Hepatocyte (in vitro differentiated cells): ENCODE data around the gene ENG. TPM values are rescaled to one million over a fixed set of nuclear protein-coding genes. Genes with fewer than 3 reads are reported as not detected.
A peak's percentile ranks its signal among the peaks of the same experiment; 100 is the strongest.

Experiments
- DNase-seq: peaks from one replicate; pipeline ENCODE4 v3.0.0-alpha.2; 2016; ENCODE audit warnings: low spot score
- H2AFZ ChIP-seq: fragments of 200-600 bp; sonication (generic); 2 replicates; pipeline ENCODE4 v1.6.0; 2016; ENCODE audit warnings: antibody characterized with exemption, mild to moderate bottlenecking
- H3K27ac ChIP-seq: fragments of 200-600 bp; sonication (generic); 2 replicates; pipeline ENCODE4 v1.5.1; 2016; ENCODE audit warnings: mild to moderate bottlenecking
- H3K27me3 ChIP-seq: fragments of 200-600 bp; sonication (generic); 2 replicates; pipeline ENCODE4 v1.6.1; 2016
- H3K36me3 ChIP-seq: fragments of 200-600 bp; sonication (generic); replicated peaks from 2 replicates; pipeline ENCODE4 v1.5.1; 2016; ENCODE audit warnings: low read depth; ENCODE audit not compliant: insufficient read depth
- H3K4me1 ChIP-seq: fragments of 200-600 bp; sonication (generic); 2 replicates; pipeline ENCODE4 v1.5.1; 2016; ENCODE audit warnings: mild to moderate bottlenecking, moderate library complexity; ENCODE audit not compliant: insufficient read depth
- H3K4me2 ChIP-seq: fragments of 200-600 bp; sonication (generic); 2 replicates; pipeline ENCODE4 v1.6.0; 2016
- H3K4me3 ChIP-seq: fragments of 200-600 bp; sonication (generic); 2 replicates; pipeline ENCODE4 v1.5.1; 2016; ENCODE audit warnings: mild to moderate bottlenecking
- H3K79me2 ChIP-seq: fragments of 200-600 bp; sonication (generic); 2 replicates; pipeline ENCODE4 v1.6.0; 2017; ENCODE audit warnings: mild to moderate bottlenecking
- H3K9me2 ChIP-seq: fragments of 200-600 bp; sonication (generic); replicated peaks from 2 replicates; pipeline ENCODE4 v1.6.0; 2017; ENCODE audit warnings: mild to moderate bottlenecking; ENCODE audit not compliant: insufficient read depth
- H3K9me3 ChIP-seq: fragments of 200-600 bp; sonication (generic); 2 replicates; pipeline ENCODE4 v1.5.1; 2016; ENCODE audit warnings: low read depth, mild to moderate bottlenecking
- H4K20me1 ChIP-seq: fragments of 200-600 bp; sonication (generic); 2 replicates; pipeline ENCODE4 v1.6.0; 2016; ENCODE audit warnings: mild to moderate bottlenecking; ENCODE audit not compliant: insufficient read depth, poor library complexity, severe bottlenecking
- EZH2 ChIP-seq: fragments of 200-600 bp; sonication (generic); IDR thresholded peaks from 2 replicates; pipeline ENCODE4 v1.6.1; 2016; ENCODE audit warnings: antibody characterized with exemption, mild to moderate bottlenecking, borderline replicate concordance
- EZH2phosphoT487 ChIP-seq: fragments of 200-600 bp; sonication (generic); IDR thresholded peaks from one replicate; pipeline ENCODE4 v1.6.1; 2018; ENCODE audit warnings: antibody characterized with exemption, mild to moderate bottlenecking, low read depth, moderate library complexity; ENCODE audit not compliant: unreplicated experiment, severe bottlenecking
- WGBS: methylation state at CpG from one replicate; pipeline ENCODE4 v1.1.6; 2016; ENCODE audit warnings: low lambda C conversion rate; ENCODE audit errors: missing lambda C conversion rate; 5-methylcytosine and 5-hydroxymethylcytosine counted together
- polyA plus RNA-seq: library from polyadenylated mRNA; unstranded; fragments of >200 nt; fragmentation: Nextera tagmentation; extraction: Ambion mirVana; gene quantifications from 2 replicates; pipeline ENCODE4 v1.2.1, GENCODE V29; 2016
- total RNA-seq: library from RNA; depleted of rRNA; stranded (reverse); fragments of >200 nt; gene quantifications from 2 replicates; pipeline ENCODE4 v1.2.3, GENCODE V29; 2014
- TF ChIP-seq, protein P1 (sequence below): fragments of 200-600 bp; sonication (generic); IDR thresholded peaks from 2 replicates; pipeline ENCODE4 v1.5.1; 2016; ENCODE audit warnings: antibody characterized with exemption, mild to moderate bottlenecking; ENCODE audit not compliant: poor library complexity

The ENG gene
- total and polyA plus RNA-seq, 2 experiments from 2014 or later: 6.8 to 21.2 TPM

- H3K4me1 ChIP-seq: peaks cover 18% of the 10 kb centered on the region
Observed at GRCh38 chr9:127858041-127858512, 3.6 kb upstream of the ENG start.

GRCh38 chr9:127857278-127857677 is 2.8 kb upstream of the ENG start:
- no peaks in the 10 kb centered on the region for H3K9me3 ChIP-seq
- no peaks in the 10 kb centered on the region for H3K79me2 ChIP-seq
- no peak overlapping the region for H2AFZ ChIP-seq
- no peak overlapping the region for H3K27ac ChIP-seq
- 90% methylated on average over 3 of the region's 4 CpGs for WGBS
- H3K4me1 ChIP-seq: peaks cover 18% of the 10 kb centered on the region
- H3K36me3 ChIP-seq: no peaks in the 10 kb centered on the region
- no peak for DNase-seq
- no peaks in the 10 kb centered on the region for H3K9me2 ChIP-seq
- no peak overlapping the region for H3K4me2 ChIP-seq
- no peaks in the 10 kb centered on the region for H4K20me1 ChIP-seq
- no peak overlapping the region for H3K4me3 ChIP-seq
- TF ChIP-seq EZH2 (no peak), EZH2phosphoT487 (no peak)
- TF ChIP-seq, protein P1, sequence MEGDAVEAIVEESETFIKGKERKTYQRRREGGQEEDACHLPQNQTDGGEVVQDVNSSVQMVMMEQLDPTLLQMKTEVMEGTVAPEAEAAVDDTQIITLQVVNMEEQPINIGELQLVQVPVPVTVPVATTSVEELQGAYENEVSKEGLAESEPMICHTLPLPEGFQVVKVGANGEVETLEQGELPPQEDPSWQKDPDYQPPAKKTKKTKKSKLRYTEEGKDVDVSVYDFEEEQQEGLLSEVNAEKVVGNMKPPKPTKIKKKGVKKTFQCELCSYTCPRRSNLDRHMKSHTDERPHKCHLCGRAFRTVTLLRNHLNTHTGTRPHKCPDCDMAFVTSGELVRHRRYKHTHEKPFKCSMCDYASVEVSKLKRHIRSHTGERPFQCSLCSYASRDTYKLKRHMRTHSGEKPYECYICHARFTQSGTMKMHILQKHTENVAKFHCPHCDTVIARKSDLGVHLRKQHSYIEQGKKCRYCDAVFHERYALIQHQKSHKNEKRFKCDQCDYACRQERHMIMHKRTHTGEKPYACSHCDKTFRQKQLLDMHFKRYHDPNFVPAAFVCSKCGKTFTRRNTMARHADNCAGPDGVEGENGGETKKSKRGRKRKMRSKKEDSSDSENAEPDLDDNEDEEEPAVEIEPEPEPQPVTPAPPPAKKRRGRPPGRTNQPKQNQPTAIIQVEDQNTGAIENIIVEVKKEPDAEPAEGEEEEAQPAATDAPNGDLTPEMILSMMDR: no peak
- no peaks in the 10 kb centered on the region for H3K27me3 ChIP-seq

More at GRCh38 chr9:127858041-127858512, 3.6 kb upstream of the ENG start:
- WGBS: 54% methylated on average over 12 of the region's 12 CpGs
- Histone ChIP-seq H3K27me3 (no peaks in the 10 kb centered on the region), H3K9me3 (no peaks in the 10 kb centered on the region), H3K79me2 (no peaks in the 10 kb centered on the region), H2AFZ (no peak overlapping the region), H3K4me2 (no peak overlapping the region), H4K20me1 (no peaks in the 10 kb centered on the region), H3K4me3 (no peak overlapping the region), H3K9me2 (no peaks in the 10 kb centered on the region), H3K36me3 (no peaks in the 10 kb centered on the region), H3K27ac (peak overlapping the region; percentile 25)
- DNase-seq: no peak
- TF ChIP-seq EZH2 (no peak), EZH2phosphoT487 (no peak)
- TF ChIP-seq, protein P1: no peak

DNA sequence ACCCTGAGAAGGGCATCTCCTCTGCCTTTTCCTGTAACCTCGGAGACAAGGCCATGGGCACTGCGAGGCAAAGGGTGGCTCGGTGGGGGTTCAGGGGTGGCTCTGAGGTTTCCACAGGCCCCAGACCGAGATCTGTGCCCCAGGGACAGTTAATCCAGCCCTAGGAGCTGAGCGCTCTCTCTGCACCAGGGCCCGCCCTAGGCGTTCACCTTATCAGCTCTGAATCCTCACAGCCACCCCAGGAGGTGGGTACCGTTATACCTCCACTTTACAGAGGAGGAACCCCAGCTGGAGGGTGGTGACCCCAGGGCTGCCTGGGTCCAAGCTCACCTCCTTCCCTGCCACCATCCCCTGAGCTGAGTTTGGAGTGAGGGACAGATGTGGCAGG is 2.3 kb upstream of the ENG start:
- TF ChIP-seq EZH2phosphoT487: no peak
- TF ChIP-seq, protein P1: no peak
- TF ChIP-seq EZH2: no peak
- no peaks in the 10 kb centered on the region for H3K79me2 ChIP-seq
- H3K9me2 ChIP-seq: no peaks in the 10 kb centered on the region
- WGBS: 84% methylated on average over 8 of the region's 8 CpGs
- no peaks in the 10 kb centered on the region for H3K27me3 ChIP-seq
- no peaks in the 10 kb centered on the region for H3K36me3 ChIP-seq
- no peak overlapping the region for H3K4me3 ChIP-seq
- H3K4me1 ChIP-seq: peaks cover 18% of the 10 kb centered on the region
- H2AFZ ChIP-seq: no peak overlapping the region
- no peaks in the 10 kb centered on the region for H4K20me1 ChIP-seq
- H3K9me3 ChIP-seq: no peaks in the 10 kb centered on the region
- H3K27ac ChIP-seq: no peak overlapping the region
- H3K4me2 ChIP-seq: no peak overlapping the region
- DNase-seq: no peak
